Ishikawa (cell line): ENCODE data around the gene CERS5.

Experiments used
- CEBPB ChIP-seq: IDR thresholded peaks from 2 replicates; pipeline ENCODE4 v1.6.1; 2012
- EGR1 ChIP-seq: IDR thresholded peaks from 2 replicates; pipeline ENCODE4 v1.6.1; 2012
- RAD21 ChIP-seq: IDR thresholded peaks from 2 replicates; pipeline ENCODE4 v1.6.1; 2012; ENCODE audit warnings: low read depth
- REST ChIP-seq: IDR thresholded peaks from 2 replicates; pipeline ENCODE4 v1.6.1; 2012; ENCODE audit warnings: low read depth, mild to moderate bottlenecking
- TAF1 ChIP-seq: IDR thresholded peaks from 2 replicates; pipeline ENCODE4 v1.6.1; 2012; ENCODE audit warnings: low read depth, mild to moderate bottlenecking
- TCF12 ChIP-seq: IDR thresholded peaks from 2 replicates; pipeline ENCODE4 v1.6.1; 2012; ENCODE audit warnings: low read depth
- USF1 ChIP-seq: IDR thresholded peaks from 2 replicates; pipeline ENCODE4 v1.6.1; 2012
- YY1 ChIP-seq: IDR thresholded peaks from 2 replicates; pipeline ENCODE4 v1.6.1; 2012; ENCODE audit warnings: low read depth
- ZBTB7A ChIP-seq: IDR thresholded peaks from 2 replicates; pipeline ENCODE4 v1.6.1; 2012; ENCODE audit warnings: low read depth

GRCh38 chr12:50127546-50127945 lies 39.6 kb downstream of the CERS5 start:
- TF ChIP-seq YY1 (no peak), USF1 (no peak), REST (no peak), TAF1 (no peak), TCF12 (no peak), RAD21 (no peak), ZBTB7A (no peak), EGR1 (no peak), CEBPB (no peak)
